ENCODE measurements around the gene RPA1. TPM values are rescaled to one million over a fixed set of nuclear protein-coding genes. Genes with fewer than 3 reads are reported as not detected.

RPA1 gene
- total RNA-seq, 1 experiment from 2014 or later, result 158 TPM

- TF ChIP-seq USF2 (CRISPR knock-in tag; IDR thresholded peaks at IDR 0.05) (no peak), NFE2L1 (CRISPR knock-in tag; IDR thresholded peaks at IDR 0.05) (no peak)
Observed at GRCh38 chr17:1896243-1897104, 66.7 kb downstream of the RPA1 start (continued).

- ChIA-PET POLR2A (no interaction called here), CTCF (interaction anchor here (0.9 kb wide), 1 partner anchor 12 kb away, joined by 3 read pairs; no protein-coding TSS in a partner anchor)
- Mint-ChIP-seq H3K27ac (no peak overlapping the region), H3K9me3 (no peaks in the 10 kb centered on the region), H3K4me3 (no peak overlapping the region), H3K27me3 (ENCODE audit: low read depth) (no peaks in the 10 kb centered on the region), H3K4me1 (no peaks in the 10 kb centered on the region), H3K36me3 (peaks cover 47% of the 10 kb centered on the region)
- DNase-seq (ENCODE audit: low spot score) (no peak), ATAC-seq (no peak)
- TF ChIP-seq TCF7 (CRISPR knock-in tag; IDR thresholded peaks at IDR 0.05; ENCODE audit: low read depth) (no peak), MAX (CRISPR knock-in tag; IDR thresholded peaks at IDR 0.05) (no peak), MYBL2 (CRISPR knock-in tag; IDR thresholded peaks at IDR 0.05) (no peak), AR (CRISPR knock-in tag; IDR thresholded peaks at IDR 0.05) (no peak), JAZF1 (CRISPR knock-in tag; IDR thresholded peaks at IDR 0.05) (no peak)
Observed at GRCh38 chr17:1897105-1897656, 67.4 kb downstream of the RPA1 start.

- H3K27me3 Mint-ChIP-seq (ENCODE audit: low read depth), result peaks cover 4% of the 10 kb centered on the region
- ATAC-seq (no peak), DNase-seq (ENCODE audit: low spot score) (no peak)
- CTCF ChIA-PET, result no interaction called here
- no peak overlapping the region for H3K4me3 Mint-ChIP-seq
- H3K9me3 Mint-ChIP-seq, result no peaks in the 10 kb centered on the region
- H3K4me1 Mint-ChIP-seq, result no peaks in the 10 kb centered on the region
- no peak overlapping the region for H3K27ac Mint-ChIP-seq
- no peak for TF ChIP-seq TEAD1 (CRISPR knock-in tag; IDR thresholded peaks at IDR 0.05)
- TF ChIP-seq ZNF317 (CRISPR knock-in tag; IDR thresholded peaks at IDR 0.05; ENCODE audit: borderline replicate concordance, low read depth), result no peak
- no peak for TF ChIP-seq E2F1 (CRISPR knock-in tag; IDR thresholded peaks at IDR 0.05)
- no peak for TF ChIP-seq NFATC4 (CRISPR knock-in tag; IDR thresholded peaks at IDR 0.05)
- no peak for TF ChIP-seq E2F5 (CRISPR knock-in tag; IDR thresholded peaks at IDR 0.05)
- POLR2A ChIA-PET, result no interaction called here
- peaks cover 44% of the 10 kb centered on the region for H3K36me3 Mint-ChIP-seq
Observed at GRCh38 chr17:1898332-1898731, 68.5 kb downstream of the RPA1 start.

- TF ChIP-seq USF1 (CRISPR knock-in tag; IDR thresholded peaks at IDR 0.05) (no peak), TEAD1 (CRISPR knock-in tag; IDR thresholded peaks at IDR 0.05) (no peak), ZNF281 (CRISPR knock-in tag; IDR thresholded peaks at IDR 0.05) (no peak), ZNF423 (CRISPR knock-in tag; IDR thresholded peaks at IDR 0.05) (no peak), NFYB (CRISPR knock-in tag; conservative IDR thresholded peaks at IDR 0.05; ENCODE audit: low read depth) (no peak), JAZF1 (CRISPR knock-in tag; IDR thresholded peaks at IDR 0.05) (no peak), ERG (CRISPR knock-in tag; IDR thresholded peaks at IDR 0.05) (no peak)
- POLR2A ChIA-PET, result no interaction called here
- ATAC-seq (no peak), DNase-seq (ENCODE audit: low spot score) (no peak)
- H3K4me1 Mint-ChIP-seq, result no peaks in the 10 kb centered on the region
- CTCF ChIA-PET, result no interaction called here
- peaks cover 8% of the 10 kb centered on the region for H3K27me3 Mint-ChIP-seq (ENCODE audit: low read depth)
- peaks cover 44% of the 10 kb centered on the region for H3K36me3 Mint-ChIP-seq
- H3K4me3 Mint-ChIP-seq, result no peak overlapping the region
- no peak overlapping the region for H3K27ac Mint-ChIP-seq
- no peaks in the 10 kb centered on the region for H3K9me3 Mint-ChIP-seq
Observed at GRCh38 chr17:1898872-1899271, 69.1 kb downstream of the RPA1 start.

Measured in WTC11 (cell line).